Activated CD4-positive, alpha-beta memory T cell treated with anti-CD3 and anti-CD28 coated beads for 36 hours (primary cell): ENCODE data around the gene PROCA1. TPM values are rescaled to one million over a fixed set of nuclear protein-coding genes. Genes with fewer than 3 reads are reported as not detected.
A peak's percentile ranks its signal among the peaks of the same experiment; 100 is the strongest.

Experiments
- CTCF ChIA-PET: fragments of 350-600 bp; sonication (Branson Sonifier 250); formaldehyde crosslinking; loops from one replicate; lab custom pipeline; 2021; ENCODE audit warnings: antibody characterized with exemption, inconsistent platforms; lab: Charles Lee
- POLR2A ChIA-PET: fragments of 350-600 bp; sonication (Branson Sonifier 250); formaldehyde crosslinking; loops from one replicate; lab custom pipeline; 2021; ENCODE audit warnings: antibody characterized with exemption; lab: Charles Lee
- DNase-seq: peaks from one replicate; pipeline ENCODE4 v3.0.0-alpha.2; 2020
- H3K27ac Mint-ChIP-seq: one replicate; pipeline ENCODE4 v1.8.0; 2021; ENCODE audit warnings: mixed read lengths
- H3K27me3 Mint-ChIP-seq: one replicate; pipeline ENCODE4 v1.8.0; 2021; ENCODE audit warnings: mixed read lengths
- H3K36me3 Mint-ChIP-seq: one replicate; pipeline ENCODE4 v1.8.0; 2021; ENCODE audit warnings: mixed read lengths
- H3K4me1 Mint-ChIP-seq: one replicate; pipeline ENCODE4 v1.8.0; 2021; ENCODE audit warnings: low read depth, mixed read lengths
- H3K4me3 Mint-ChIP-seq: one replicate; pipeline ENCODE4 v1.8.0; 2021; ENCODE audit warnings: mild to moderate bottlenecking, mixed read lengths
- H3K9me3 Mint-ChIP-seq: one replicate; pipeline ENCODE4 v1.8.0; 2021; ENCODE audit warnings: mixed read lengths
- intact Hi-C: fragments of 100-400 bp; cut with micrococcal nuclease; formaldehyde crosslinking; loops from one replicate; pipeline ENCODE4 v1.15.1; 2023
- total RNA-seq, 2 experiments: library from RNA; stranded (reverse); gene quantifications; one replicate each; pipeline ENCODE4 v1.2.3, GENCODE V29; 2021

The PROCA1 gene
- total RNA-seq, 2 experiments from 2014 or later, result 4.5 TPM

DNA sequence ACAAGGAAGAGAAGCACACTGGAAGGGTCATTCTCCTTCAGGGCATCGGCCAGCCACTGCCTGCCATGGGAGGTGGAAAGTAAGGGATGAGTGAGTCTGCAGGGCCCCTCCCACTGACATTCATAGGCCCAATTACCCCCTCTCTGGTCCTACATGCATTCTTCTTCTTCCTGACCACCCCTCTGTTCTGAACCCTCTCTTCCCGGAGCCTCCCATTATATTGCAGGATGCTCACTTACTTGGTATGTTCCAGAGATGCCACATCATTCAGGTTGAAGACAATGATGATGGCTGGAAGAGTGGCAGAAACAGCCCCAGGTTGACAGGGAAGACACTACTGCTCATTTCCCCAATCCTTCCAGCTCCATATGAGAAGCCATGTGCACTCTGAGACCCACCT lies 3.5 kb upstream of the PROCA1 start:
- peaks cover 16% of the 10 kb centered on the region for H3K27me3 Mint-ChIP-seq
- H3K9me3 Mint-ChIP-seq, result no peaks in the 10 kb centered on the region
- no peak for DNase-seq
- H3K27ac Mint-ChIP-seq, result no peak overlapping the region
- H3K36me3 Mint-ChIP-seq, result peaks cover 7% of the 10 kb centered on the region
- peaks cover 33% of the 10 kb centered on the region for H3K4me1 Mint-ChIP-seq
- POLR2A ChIA-PET, result interaction anchor here (1.4 to 1.5 kb wide), 2 partner anchors 54 to 70 kb away, joined by 3 to 5 read pairs; partner anchors contain the start of genes BLTP2, SDF2 and SUPT6H
- intact Hi-C loops, result no loop called here
- H3K4me3 Mint-ChIP-seq, result no peak overlapping the region
- CTCF ChIA-PET, result no interaction called here

DNA sequence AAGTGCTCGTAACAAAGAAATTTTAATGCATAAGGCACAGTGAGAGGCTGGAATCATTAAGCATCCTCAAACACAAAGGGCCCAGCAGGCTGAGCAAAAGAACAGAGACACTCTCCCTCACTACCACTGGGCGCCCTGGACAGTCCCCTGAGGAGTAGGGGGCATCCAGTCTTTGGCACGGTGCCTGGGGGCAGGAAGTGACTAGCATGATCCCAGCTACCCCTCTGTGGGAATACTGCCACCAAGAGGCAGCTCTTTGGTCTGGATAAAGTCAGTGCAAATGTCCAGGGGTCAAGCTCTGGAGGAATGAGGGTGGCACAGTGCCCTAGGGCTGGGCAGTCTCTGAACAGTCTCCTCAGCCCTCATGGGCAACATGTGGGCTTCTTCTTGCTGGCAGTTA lies 2.6 kb upstream of the PROCA1 start:
- H3K4me1 Mint-ChIP-seq, result peaks cover 34% of the 10 kb centered on the region
- H3K4me3 Mint-ChIP-seq, result no peak overlapping the region
- H3K27ac Mint-ChIP-seq, result no peak overlapping the region
- peaks cover under 1% of the 10 kb centered on the region for H3K36me3 Mint-ChIP-seq
- no peaks in the 10 kb centered on the region for H3K9me3 Mint-ChIP-seq
- intact Hi-C loops, result no loop called here
- ChIA-PET POLR2A (interaction anchor here (1.4 kb wide), 1 partner anchor 69 kb away, joined by 3 read pairs; the partner anchor contains the start of gene BLTP2), CTCF (no interaction called here)
- H3K27me3 Mint-ChIP-seq, result peaks cover 16% of the 10 kb centered on the region
- no peak for DNase-seq

DNA sequence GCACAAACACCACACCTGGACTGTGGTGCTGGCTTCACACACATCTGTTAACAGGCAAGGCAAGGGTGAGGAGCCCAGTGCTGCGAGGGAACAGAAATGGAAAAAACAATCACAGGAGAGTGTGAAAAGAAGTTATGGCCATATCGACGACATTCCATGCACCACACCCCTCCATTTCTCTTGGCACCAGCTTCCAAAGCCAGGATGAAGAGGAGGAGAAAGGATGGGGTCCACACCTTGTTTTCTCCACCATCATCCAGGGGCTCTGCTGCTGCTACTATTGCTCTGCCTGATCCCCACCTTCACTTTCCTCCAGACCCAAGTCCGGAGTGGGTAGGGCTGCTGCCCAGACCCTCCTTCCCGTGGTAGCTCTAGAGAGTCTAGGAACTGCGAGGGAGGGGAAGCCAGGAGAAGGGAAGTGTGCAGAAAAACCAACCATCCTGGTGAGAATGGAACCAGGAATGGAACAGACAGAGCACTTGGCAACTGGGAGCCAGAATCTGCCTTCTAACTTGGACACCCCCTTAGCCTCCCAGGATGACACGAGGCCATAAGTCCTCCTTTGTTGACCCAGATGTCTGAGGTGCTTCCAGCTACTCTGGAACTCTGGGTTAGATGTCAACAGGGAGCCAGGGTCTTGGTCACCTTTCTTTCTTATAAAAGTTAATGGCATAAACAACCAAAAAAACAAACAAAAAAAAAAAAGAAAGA lies 1.2 kb upstream of the PROCA1 start:
- H3K36me3 Mint-ChIP-seq, result no peaks in the 10 kb centered on the region
- CTCF ChIA-PET, result interaction anchor here (1.0 to 4.0 kb wide), 4 partner anchors 14 to 241 kb away, joined by 3 to 23 read pairs (median 8); partner anchors contain the start of gene TLCD1
- H3K27ac Mint-ChIP-seq, result peak overlapping the region; percentile 4
- H3K4me3 Mint-ChIP-seq, result peak overlapping the region; percentile 73
- no peak for DNase-seq
- no peaks in the 10 kb centered on the region for H3K9me3 Mint-ChIP-seq
- peaks cover 16% of the 10 kb centered on the region for H3K27me3 Mint-ChIP-seq
- peaks cover 23% of the 10 kb centered on the region for H3K4me1 Mint-ChIP-seq
- POLR2A ChIA-PET, result interaction anchor here (0.6 to 2.6 kb wide), 4 partner anchors 7 to 195 kb away, joined by 3 to 35 read pairs (median 14); partner anchors contain the start of genes RPL23A, SDF2 and SUPT6H
- intact Hi-C loops, result no loop called here

DNA sequence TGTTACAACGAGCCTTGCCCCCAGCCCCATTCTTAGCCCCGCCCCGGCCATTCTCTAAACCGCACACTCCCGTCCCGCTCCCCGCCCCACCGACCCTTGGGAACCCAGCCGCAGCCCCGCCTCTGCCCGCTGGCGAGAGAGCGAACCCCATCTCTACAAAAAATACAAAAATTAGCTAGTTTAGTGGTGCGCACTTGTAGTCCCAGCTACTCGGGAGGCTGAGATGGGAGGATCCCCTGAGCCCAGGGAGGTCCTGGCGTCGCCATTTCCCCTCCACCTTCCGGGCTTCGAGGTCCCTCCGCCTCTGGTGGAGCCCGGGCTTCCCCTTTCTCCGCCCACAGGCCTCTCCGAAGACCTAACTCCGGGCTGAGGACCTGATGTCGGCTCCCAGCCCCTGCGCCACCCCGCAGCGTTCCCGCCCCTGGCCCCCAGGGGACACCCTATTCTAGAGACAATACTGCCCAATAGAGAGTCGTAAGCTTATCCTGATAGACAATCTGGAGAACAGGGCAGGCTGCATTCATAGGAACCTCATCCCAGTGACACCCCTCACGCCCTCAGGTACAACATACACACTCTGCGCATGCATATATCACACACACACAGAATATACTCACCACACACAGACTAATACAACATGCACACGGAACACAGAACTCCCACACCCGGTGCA lies 480 bp upstream of the PROCA1 start:
- peaks cover 16% of the 10 kb centered on the region for H3K27me3 Mint-ChIP-seq
- no peaks in the 10 kb centered on the region for H3K9me3 Mint-ChIP-seq
- DNase-seq, result peak; percentile 83
- ChIA-PET CTCF (interaction anchor here (0.7 to 4.0 kb wide), 7 partner anchors 9 to 241 kb away, joined by 3 to 23 read pairs (median 7); partner anchors contain the start of genes BLTP2, RPL23A and TLCD1), POLR2A (interaction anchor here (1.5 to 2.6 kb wide), 8 partner anchors 7 to 240 kb away, joined by 4 to 35 read pairs (median 12); partner anchors contain the start of genes BLTP2, RPL23A, SDF2 and SUPT6H)
- H3K4me1 Mint-ChIP-seq, result peaks cover 23% of the 10 kb centered on the region
- H3K27ac Mint-ChIP-seq, result peak overlapping the region; percentile 80
- no peaks in the 10 kb centered on the region for H3K36me3 Mint-ChIP-seq
- H3K4me3 Mint-ChIP-seq, result peak overlapping the region; percentile 73
- intact Hi-C loops, result no loop called here

DNA sequence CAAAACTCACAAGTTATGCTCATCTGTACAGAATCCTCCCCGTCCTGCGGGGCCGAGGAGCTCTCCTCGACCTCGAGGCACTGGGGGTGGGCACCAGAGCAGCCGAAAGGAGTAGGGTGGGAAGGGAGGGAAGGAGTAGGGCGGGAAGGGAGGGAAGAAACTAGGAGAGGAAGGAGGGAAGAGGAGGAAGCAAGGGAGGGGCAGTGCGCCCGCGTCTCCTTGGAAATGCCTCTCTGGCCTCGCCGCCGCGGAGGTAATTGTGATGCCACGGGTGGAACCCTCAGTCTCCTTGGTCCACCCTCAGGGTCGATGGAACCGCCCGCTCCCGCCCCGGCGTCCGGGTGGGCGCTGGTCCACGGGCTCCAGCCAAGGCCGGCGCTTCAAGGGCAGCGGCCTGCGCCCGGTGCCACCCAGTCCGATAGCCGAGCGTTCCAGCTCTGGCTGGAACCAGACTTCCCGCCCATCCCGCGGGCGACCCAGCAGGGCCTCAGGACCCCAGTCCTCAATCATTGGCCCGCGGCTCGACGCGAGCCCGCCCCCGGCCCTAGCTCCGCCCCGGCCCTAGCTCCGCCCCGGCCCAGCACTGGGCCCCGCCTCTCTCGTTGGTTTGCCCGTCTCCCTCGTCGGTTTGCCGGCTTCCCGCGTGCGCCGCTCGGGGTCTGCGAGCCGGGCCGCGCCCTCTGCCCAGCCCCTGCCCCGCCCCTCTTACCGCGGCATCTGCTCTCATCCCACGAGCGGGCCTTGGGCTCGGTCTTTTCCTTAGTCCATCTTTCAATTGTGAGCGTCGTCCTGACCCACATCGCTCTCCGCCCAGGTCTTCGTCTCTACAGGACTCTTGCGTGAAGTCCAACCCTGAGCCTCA lies 596 bp downstream of the PROCA1 start:
- peak; percentile 94 for DNase-seq
- CTCF ChIA-PET, result interaction anchor here (0.5 to 4.0 kb wide), 8 partner anchors 10 to 406 kb away, joined by 3 to 23 read pairs (median 6); partner anchors contain the start of genes BLTP2, RPL23A and TLCD1
- Mint-ChIP-seq H3K27me3 (peaks cover 12% of the 10 kb centered on the region), H3K4me1 (peaks cover 23% of the 10 kb centered on the region), H3K4me3 (peak overlapping the region; percentile 73), H3K9me3 (no peaks in the 10 kb centered on the region), H3K36me3 (no peaks in the 10 kb centered on the region), H3K27ac (peak overlapping the region; percentile 80)
- intact Hi-C loops, result loop anchor here (1.0 to 2.0 kb wide), 4 partner anchors 8 to 112 kb away; partner anchors contain the start of genes BLTP2, RPL23A, SPAG5 and SUPT6H
- POLR2A ChIA-PET, result interaction anchor here (0.6 to 2.6 kb wide), 12 partner anchors 9 to 241 kb away, joined by 3 to 35 read pairs (median 6); partner anchors contain the start of genes BLTP2, RPL23A, SDF2 and SUPT6H

DNA sequence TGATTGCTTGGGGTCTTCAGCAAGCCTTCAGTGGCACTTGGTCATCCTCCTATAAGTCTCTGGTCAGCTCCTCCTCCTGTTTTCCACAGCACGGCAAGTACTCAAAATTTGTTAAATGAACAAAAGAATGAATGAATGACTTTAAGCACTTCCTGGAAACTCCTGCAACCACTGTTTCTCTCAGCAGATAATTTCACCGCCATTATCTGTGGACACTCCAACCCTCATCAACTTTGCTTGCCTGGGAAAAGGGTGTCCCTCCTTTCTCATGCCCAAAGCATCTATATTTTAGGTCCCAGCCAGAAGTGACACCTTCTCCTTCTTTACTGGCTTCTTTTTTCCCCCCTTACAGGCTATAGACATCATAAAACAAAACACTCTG lies 4.4 kb downstream of the PROCA1 start:
- intact Hi-C loops, result no loop called here
- H3K4me3 Mint-ChIP-seq, result no peak overlapping the region
- H3K9me3 Mint-ChIP-seq, result no peaks in the 10 kb centered on the region
- no peak for DNase-seq
- ChIA-PET CTCF (interaction anchor here (1.0 kb wide), 1 partner anchor 41 kb away, joined by 4 read pairs; no protein-coding TSS in a partner anchor), POLR2A (no interaction called here)
- H3K36me3 Mint-ChIP-seq, result peaks cover 8% of the 10 kb centered on the region
- H3K27me3 Mint-ChIP-seq, result no peaks in the 10 kb centered on the region
- no peak overlapping the region for H3K27ac Mint-ChIP-seq
- peaks cover 17% of the 10 kb centered on the region for H3K4me1 Mint-ChIP-seq

DNA sequence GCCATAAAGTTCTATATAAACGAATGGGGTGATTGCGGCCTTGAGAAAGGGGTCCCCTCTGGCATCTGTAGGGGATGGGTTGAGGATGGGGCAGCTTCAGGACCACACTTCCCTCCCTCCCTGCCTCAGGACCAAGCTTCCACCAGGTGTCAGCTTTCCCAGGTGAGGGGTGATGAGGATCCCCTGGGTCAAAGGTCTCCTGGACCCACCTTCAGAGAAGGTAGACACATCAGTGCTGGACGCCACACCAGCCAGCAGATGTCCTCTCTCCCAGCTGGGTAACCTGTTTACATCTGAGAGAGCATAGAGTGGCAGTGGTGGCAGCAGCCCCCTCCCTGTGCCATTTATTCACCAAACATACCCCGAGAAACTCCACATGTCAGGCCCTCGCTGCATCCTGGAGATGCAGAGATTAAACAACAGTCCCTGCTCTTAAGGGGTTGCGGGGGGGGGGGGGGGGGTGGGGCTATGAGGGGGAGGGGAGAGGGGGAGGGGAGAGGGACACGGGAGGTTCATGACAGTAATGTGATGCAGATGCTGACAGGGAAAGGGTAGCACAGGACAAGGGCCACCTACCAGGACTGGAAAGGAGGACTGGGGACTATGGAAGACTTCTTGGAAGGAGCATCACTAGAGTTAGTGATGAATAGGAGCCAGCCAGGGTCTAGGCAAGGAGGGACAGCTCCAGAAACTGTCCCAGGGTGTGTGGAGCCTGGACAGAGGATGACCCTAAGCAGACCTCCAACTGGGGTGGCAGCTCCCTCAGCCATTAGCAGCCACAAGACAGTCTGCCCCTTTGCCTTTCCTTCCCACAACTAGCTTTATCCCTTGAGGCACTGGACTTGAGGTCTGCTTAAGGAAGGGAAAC lies 5.0 kb downstream of the PROCA1 start:
- intact Hi-C loops, result no loop called here
- peaks cover 11% of the 10 kb centered on the region for H3K4me1 Mint-ChIP-seq
- no peaks in the 10 kb centered on the region for H3K27me3 Mint-ChIP-seq
- DNase-seq, result no peak
- H3K27ac Mint-ChIP-seq, result no peak overlapping the region
- no peak overlapping the region for H3K4me3 Mint-ChIP-seq
- CTCF ChIA-PET, result interaction anchor here (1.0 to 1.6 kb wide), 2 partner anchors 41 to 60 kb away, joined by 3 to 4 read pairs; no protein-coding TSS in a partner anchor
- H3K9me3 Mint-ChIP-seq, result no peaks in the 10 kb centered on the region
- H3K36me3 Mint-ChIP-seq, result peaks cover 12% of the 10 kb centered on the region
- POLR2A ChIA-PET, result no interaction called here

DNA sequence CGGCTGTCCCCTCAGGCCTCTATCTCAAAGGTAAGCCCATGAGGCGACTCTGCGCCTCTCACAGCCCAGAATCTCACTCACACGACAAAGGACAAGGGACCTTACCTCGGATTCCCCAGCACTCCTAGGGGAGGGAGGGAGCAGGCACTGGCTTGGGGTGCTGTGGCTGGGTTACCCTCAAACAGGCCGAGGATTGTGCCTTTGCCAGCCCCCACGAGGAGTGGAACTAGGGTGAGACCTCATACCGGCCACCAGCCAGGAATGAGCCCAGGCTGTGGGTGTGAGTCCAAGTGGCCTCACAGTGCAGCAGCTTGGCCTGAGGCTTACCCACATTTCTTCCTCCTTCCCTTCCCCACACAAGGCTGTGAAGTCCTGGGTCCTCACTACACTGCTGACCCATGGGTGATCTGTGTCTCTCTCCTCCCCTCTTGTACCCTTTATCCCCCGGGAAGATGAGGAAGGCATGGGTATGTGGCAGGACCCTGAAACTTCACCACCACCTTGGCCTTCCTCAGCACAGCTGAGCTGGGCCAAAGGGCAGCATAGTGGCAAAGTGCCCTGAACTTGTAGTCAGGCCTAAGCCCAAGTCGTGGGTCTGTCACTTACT lies 5.9 kb downstream of the PROCA1 start:
- H3K4me3 Mint-ChIP-seq, result no peak overlapping the region
- DNase-seq, result no peak
- H3K4me1 Mint-ChIP-seq, result peaks cover 6% of the 10 kb centered on the region
- no peaks in the 10 kb centered on the region for H3K9me3 Mint-ChIP-seq
- H3K36me3 Mint-ChIP-seq, result peaks cover 20% of the 10 kb centered on the region
- ChIA-PET CTCF (interaction anchor here (1.6 kb wide), 1 partner anchor 60 kb away, joined by 3 read pairs; no protein-coding TSS in a partner anchor), POLR2A (no interaction called here)
- H3K27me3 Mint-ChIP-seq, result no peaks in the 10 kb centered on the region
- intact Hi-C loops, result no loop called here
- H3K27ac Mint-ChIP-seq, result no peak overlapping the region

DNA sequence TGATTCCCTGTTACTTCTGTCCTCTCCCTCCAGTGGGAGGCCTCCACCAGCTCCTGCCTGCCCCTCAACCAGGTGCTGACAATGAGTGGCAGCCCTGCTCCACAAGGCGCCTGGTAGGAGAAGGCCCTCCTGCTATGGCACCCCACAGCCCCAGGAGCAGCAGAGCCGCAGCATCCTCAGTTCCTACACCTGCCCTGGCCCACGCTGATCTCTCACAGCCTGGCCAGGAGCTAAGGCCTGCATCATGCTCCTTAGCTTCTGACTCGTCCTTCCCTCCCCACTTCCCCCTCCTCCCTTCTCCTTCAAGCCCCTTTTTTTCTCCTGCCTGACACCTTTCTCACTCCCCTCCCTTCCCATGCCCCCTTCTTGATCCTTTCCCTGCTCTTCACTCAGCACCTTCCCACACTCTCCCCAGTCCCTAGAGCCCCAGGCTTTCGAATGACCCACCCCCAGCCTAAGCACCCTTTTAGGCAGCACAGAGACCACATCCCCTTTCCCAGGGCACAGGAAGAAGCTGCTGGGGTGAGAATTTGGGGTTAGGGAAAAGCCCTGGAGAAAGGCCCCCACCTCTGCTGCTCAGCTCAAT lies 6.5 kb downstream of the PROCA1 start:
- DNase-seq, result no peak
- Mint-ChIP-seq H3K36me3 (peaks cover 23% of the 10 kb centered on the region), H3K27me3 (no peaks in the 10 kb centered on the region), H3K4me3 (no peak overlapping the region), H3K27ac (no peak overlapping the region), H3K4me1 (peaks cover 2% of the 10 kb centered on the region), H3K9me3 (no peaks in the 10 kb centered on the region)
- intact Hi-C loops, result no loop called here
- CTCF ChIA-PET, result interaction anchor here (0.6 to 1.6 kb wide), 2 partner anchors 58 to 59 kb away, joined by 3 read pairs; no protein-coding TSS in a partner anchor
- POLR2A ChIA-PET, result no interaction called here
